GM21423 (cell line): Measurements from ENCODE around the gene NOX4.
"Not testable (repeated sequence)": the region's sequence is repeated elsewhere in the genome, so short reads cannot be mapped to it uniquely, and the experiment has no call there.

Source experiments
- ATAC-seq: cut with Tn5 transposase; IDR thresholded peaks from one replicate; pipeline ENCODE4 v1.9.1; 2021; ENCODE audit warnings: mild to moderate bottlenecking, moderate library complexity; ENCODE audit not compliant: unreplicated experiment

Gene NOX4

DNA sequence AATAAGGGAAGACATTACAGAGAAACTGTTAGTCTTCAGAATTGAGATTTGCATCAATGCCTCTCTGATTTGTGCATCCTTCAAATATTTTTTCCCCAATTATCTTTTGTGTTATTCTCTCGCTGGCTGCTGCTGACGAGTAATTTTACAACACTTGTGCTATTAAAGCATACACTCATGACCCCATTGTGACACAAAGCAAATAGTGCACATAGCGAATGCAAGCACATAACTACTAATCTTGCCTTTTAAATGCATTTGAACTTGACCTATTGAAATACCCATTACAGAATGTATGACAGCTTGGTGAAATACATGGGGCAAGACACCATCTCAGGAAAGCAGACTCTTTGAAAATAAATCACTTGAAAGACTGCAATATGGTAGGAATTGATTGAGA is 180.6 kb downstream of the NOX4 start:
- ATAC-seq = not testable (repeated sequence)

DNA sequence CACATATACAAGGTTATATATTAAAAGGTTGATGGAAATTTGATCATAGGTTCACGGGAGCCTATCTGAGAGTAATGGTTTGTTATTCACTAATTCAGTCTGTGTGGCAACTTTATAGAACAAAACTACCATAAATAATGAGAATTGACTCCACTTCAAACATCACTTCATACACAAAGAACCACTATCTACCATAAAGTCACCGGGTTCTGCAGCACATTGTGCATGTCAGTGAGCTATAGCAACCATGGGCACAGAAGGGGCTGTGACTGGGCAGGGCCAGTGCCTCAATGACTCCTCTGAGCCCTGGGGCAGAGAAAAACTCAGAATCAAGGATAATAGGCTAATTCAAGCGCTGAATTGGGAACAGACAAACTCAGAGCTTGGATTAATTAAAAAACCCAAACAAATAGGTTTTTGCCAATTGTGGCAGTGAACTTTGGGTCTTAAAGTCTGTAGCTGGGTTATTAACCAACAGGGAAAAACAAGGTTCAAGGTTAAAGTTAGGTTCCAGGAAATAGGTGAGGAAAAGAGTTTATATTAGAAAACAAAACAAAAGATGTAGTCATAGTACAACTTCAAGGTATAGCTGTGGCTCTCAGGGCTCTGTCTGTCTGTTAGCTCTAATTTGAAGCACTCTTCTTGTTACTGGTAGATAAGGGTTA is 181.7 kb downstream of the NOX4 start:
- not testable (repeated sequence) for ATAC-seq

DNA sequence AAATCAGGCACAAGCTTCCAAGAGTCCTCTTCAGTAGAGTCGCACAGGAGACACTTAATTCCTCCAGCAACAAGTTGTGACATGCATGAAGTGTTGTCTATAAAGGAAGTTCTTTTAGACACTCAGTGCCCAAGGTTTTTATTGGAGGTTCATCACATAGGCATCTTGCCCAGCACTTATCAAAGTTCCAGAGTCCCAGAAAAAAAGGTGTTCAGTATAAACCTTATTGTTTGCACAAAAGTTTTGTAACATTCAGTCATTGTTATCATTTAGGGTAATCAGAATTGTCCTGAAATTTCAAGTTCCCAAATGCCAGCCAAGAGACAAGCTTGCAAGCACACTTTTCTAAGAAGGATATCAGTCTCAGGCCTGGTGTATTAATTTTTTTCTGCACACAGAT is 182.9 kb downstream of the NOX4 start:
- not testable (repeated sequence) for ATAC-seq

DNA sequence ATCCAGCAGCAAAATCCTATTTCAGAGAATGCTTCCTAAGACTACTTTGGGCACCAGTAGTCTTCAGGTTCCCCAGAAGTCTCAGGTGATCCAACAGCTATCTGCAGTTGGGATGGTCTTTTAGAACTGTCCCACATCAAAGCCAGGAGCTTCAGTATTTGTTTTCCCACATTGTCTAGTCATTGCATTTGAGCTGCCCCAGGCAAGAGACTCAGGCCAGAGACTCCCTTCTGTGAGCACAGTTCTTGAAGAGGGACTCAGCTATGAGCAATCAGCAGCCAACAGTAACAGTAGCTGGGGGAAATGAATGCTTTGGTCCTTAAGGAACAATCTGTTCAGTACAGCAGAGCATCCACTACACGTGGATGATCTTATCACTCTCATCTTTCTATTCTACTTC is 188.1 kb downstream of the NOX4 start:
- not testable (repeated sequence) for ATAC-seq

DNA sequence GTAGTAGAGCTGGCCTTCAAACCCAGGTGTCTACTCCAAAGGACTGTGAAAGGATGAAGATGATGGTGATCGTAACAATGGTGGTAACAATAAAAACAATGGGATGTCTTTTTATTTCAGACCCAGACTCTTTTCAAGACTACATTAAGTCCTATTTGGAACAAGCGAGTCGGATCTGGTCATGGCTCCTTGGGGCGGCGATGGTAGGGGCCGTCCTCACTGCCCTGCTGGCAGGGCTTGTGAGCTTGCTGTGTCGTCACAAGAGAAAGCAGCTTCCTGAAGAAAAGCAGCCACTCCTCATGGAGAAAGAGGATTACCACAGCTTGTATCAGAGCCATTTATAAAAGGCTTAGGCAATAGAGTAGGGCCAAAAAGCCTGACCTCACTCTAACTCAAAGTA is 196.2 kb downstream of the NOX4 start:
- ATAC-seq = not testable (repeated sequence)

DNA sequence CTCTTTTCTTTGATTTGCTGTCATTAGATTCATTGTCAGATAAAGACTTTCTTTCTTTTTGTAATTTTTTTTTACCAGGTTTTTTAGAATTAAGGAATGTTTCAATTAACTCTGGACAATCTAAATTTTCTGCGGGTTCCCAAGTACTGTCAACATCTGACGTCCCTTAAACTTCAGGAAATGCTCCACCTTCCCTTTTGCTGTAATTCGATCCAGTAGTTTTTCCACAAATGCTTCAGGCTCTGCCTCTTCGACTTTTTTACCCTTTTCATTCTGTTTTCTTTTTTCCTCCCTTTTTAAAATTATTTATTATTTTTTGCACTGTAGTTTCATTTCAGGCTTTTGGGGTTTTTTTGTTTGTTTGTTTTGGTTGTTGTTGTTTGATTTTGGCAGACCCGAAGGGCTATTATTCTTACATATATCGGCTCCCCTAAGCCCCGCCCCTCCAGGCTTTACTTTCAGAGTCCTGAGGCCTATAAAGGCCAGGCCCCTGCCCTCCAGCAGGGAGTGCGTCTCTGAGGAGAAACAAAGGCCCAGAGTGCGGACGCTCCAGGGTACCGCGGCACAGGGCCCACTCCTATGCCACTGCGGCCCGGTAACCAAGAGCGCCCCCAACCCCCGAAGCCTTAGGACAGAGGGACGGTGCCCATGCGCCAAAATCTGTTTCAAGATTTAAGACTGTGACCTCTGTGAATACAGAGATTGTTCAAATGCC is 197.1 kb downstream of the NOX4 start:
- no peak for ATAC-seq

DNA sequence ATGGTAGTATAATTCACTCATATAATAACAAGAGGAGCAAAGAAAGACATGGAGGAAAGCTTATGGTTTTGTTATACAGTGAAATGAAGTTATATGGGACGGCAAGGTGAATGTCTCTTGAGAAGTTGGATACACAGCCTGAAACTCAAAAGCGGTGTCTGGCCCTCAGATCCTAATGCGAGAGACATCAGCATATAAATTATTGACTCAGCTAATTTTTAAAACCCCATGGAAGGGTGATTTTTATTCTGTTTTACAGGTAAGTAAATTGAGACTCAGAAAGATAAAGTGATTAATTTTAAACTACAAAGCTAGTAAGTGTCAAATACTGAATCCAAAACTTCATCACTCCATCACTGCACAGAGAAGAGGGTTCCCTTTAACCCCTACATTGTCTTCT is 203.2 kb downstream of the NOX4 start:
- ATAC-seq = not testable (repeated sequence)

DNA sequence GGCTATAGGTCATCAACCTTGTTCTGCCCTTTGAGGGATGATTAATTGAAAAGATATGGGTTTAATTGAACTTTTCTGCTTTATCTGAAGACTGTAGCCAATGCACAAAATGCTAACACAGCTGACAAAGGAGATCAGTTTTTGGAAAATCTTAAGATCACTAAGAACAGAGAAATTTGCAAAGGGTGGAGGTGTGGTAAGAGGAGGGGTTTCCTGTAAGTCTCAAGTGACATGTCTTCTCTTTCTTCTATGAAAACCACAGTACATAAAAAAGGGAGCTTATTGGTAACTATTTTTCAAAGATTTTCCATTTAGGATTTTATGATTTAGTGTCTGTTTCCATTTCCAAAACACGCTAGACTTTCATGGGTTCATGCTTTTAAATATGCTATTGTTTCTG is 204.6 kb downstream of the NOX4 start:
- not testable (repeated sequence) for ATAC-seq

DNA sequence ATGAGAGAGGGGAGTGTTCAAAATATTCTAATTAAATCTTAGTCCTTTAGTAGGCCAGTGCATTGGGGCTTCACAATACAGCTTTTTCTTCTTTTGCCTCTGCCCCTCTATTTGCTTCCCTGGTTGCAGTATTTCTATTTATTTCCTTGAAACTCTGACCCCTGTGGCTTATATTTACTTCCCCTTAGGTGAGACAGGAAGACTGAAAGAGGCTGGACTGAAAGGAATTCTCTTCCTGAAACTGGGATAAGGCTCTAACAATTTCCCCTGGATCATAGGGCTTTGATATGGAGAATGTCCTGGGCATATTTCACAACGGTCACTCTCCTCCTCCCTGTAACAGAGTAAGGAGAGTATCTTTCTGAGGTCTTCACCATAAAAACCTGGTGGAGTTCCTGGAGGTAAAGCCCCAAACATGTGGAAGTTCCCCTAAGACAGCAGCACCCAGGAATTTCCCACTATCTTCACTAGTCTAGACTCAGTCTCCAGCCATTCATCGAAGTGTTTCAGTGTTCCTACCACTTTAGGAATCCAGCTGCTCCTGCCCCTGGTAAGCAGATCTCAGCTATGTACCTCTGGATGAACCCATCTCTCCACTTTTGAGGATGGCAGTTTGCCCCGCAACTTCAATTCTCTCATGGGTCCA is 210.0 kb downstream of the NOX4 start:
- ATAC-seq = not testable (repeated sequence)

DNA sequence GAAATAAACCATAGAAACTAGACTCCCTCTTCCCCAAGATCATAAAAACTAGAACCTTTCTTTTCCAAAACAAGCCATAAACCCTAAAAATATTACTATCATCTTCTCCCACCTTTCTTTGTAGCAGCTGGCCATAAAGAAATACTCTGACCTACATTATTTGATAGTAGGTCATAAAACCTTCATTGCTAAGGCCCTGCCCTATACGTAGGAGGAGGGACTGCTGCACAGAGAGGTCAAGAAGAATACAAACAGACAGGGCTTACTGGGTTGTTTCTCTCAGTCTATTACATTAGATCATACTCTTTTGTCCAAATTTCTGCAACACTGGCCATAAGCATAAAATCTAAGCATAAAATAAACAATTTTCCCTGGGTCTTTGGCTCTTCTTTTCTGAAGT is 212.0 kb downstream of the NOX4 start:
- ATAC-seq = no peak

DNA sequence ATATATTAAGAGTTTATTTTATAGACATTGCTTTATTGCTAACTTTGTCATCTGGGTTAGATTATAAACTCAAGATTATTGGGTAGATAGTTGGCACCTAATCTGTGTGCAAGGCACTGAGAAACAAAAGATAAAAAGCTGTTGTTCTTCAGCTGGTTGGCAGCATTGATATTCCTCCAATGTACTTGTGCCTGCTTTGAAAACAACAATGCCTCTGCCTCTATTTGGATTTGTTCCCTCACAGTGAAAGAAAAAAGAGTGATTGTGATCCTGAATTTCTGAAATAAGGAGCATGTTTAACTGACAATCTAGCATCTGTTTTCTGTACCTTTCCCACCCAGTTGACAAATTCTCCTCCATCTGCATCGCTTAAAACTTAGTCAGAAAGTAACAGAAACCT is 215.2 kb downstream of the NOX4 start:
- ATAC-seq = no peak
